GM12873 (cell line): ENCODE data around the gene SLC34A1.
A peak's percentile ranks its signal among the peaks of the same experiment; 100 is the strongest.

Experiments
- CTCF ChIP-seq: IDR thresholded peaks from 2 replicates; pipeline ENCODE4 v1.5.1; 2012; ENCODE audit warnings: low read depth, mild to moderate bottlenecking, moderate library complexity, low read length, control low read depth; ENCODE audit not compliant: insufficient read depth; ENCODE audit errors: missing control alignments

The SLC34A1 gene

GRCh38 chr5:177403792-177404640 is 19.8 kb downstream of the SLC34A1 start:
- peak; percentile 88 for TF ChIP-seq CTCF

GRCh38 chr5:177404641-177405179 is 20.5 kb downstream of the SLC34A1 start:
- TF ChIP-seq CTCF = no peak

- no peak for TF ChIP-seq CTCF
Observed at GRCh38 chr5:177405312-177405711, 21.1 kb downstream of the SLC34A1 start.

- no peak for TF ChIP-seq CTCF
Observed at GRCh38 chr5:177405805-177406204, 21.6 kb downstream of the SLC34A1 start.

- TF ChIP-seq CTCF = no peak
Observed at GRCh38 chr5:177409043-177409801, 25.0 kb downstream of the SLC34A1 start, which contains the start of gene F12. Gene F12 (minus strand): TSS chr5:177409564. CDS start chr5:177409527, 37 bp downstream.

- TF ChIP-seq CTCF = no peak
Observed at GRCh38 chr5:177410575-177410974, 26.3 kb downstream of the SLC34A1 start.

GRCh38 chr5:177412603-177413233 is 28.5 kb downstream of the SLC34A1 start:
- no peak for TF ChIP-seq CTCF
